Stimulated activated CD4-positive, alpha-beta T cell treated with anti-CD3 and anti-CD28 coated beads, Interleukin-1b, Interleukin-23, amount 100 ng/mL, for 1 hour (primary cell): ENCODE data around the gene ATE1.

Experiments
- DNase-seq, 2 donors: peaks; one replicate each; pipeline ENCODE4 v3.0.0-alpha.2; 2020; ENCODE audit warnings: low read depth in 2 of 2

The ATE1 gene

GRCh38 chr10:121696854-121697253 lies 231.0 kb downstream of the ATE1 start:
- no peak for DNase-seq

- no peak for DNase-seq
These were observed 231.9 kb downstream of the ATE1 start for GRCh38 chr10:121695731-121696464.

DNA sequence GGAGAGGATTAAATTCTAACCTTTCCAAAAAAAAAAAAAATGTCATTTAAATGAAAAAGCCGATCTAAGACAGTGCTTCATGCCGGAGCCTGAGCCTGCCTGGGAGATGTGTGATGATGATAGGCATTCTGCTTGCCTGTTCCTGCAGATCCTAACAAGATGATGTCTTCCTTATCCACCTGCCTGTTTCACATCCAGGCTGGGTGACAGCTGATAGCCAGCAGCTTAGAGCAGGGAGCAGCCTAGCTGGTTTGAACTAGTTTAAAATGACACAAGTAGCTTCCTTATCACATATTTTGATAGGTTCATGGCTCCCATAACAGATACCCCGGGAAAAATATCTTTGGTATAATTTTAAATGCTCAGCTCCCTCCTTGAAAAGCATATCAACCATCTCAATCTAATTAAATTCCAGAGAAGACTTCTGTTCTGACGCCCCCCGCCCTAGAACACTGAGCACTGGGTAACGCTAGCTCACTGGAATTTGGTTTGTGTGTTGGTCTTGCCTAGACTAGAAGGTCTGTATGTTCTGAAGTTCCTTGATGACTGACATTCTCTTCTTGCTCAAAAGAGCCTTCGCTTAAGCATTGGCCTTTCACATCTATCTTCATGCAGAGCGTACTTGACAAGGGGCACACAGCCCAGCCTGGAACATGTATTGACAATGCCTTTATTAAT lies 232.7 kb downstream of the ATE1 start:
- no peak for DNase-seq

DNA sequence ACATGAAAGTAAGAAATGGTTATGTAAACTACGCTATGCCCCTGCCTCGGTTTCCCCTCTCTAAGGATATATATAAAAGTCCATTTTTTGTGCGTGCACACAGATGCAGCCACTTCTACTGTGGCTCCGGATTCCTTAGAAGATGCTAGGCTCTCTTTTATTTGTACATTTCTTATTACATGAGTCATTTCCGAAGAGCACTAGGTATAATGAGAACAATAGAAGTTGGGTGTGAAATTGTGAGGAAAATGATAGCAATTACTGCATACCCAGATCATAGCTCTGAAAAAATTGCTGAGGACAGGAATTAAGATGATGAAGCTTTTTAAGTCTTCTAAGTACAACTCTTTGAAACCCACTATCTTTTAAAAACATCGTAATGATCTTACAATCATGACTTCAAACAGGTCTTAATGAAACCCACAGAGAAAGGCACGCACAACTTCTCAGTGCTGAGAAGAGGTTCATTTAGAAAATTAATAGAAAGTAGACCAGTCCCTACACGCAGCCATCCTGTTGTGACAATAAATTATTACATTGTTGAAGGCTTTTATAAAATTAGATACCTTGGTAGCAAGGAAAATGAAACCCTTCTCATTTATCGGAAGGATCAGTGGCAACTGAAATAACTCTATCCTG lies 233.4 kb downstream of the ATE1 start:
- DNase-seq: no peak

GRCh38 chr10:121692626-121693025 lies 235.2 kb downstream of the ATE1 start:
- no peak for DNase-seq

DNA sequence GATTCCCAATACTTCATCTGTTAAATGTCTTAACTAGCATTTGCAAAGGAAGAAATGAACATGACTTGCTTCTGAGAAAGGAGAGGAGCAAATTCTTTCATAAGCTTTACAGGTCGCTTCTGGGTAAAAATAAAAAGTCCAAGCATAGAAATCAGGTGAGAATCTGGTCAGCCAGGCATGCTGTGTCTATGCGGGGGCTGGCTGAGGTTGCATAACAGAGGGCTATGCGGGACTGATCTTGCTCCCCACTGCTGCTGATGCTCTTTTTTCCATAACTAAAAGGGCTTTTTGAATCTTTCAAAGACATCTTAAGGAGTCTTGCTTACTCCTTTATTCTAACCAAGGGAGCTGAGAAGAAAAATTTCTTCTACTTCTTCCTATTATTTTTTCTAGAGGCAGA lies 236.9 kb downstream of the ATE1 start:
- no peak for DNase-seq
